ENCODE results near the gene ZNF577.

GRCh38 chr19:51927859-51928258, 40.1 kb upstream of the ZNF577 start:
- TF ChIP-seq POLR2A (IDR thresholded peaks at IDR 0.05) (no peak), CTCF (IDR thresholded peaks at IDR 0.05) (no peak)

Data from heart left ventricle (tissue), 13 donors.